IMR-90 (cell line): Measurements from ENCODE around the gene CLIC3. TPM values are rescaled to one million over a fixed set of nuclear protein-coding genes. Genes with fewer than 3 reads are reported as not detected.

Experiments
- ATAC-seq: fragments of 200-7000 bp; cut with Tn5 transposase; 2 replicates; pipeline ENCODE4 v1.9.1; 2020; ENCODE audit warnings: low read depth, mild to moderate bottlenecking, moderate library complexity
- BruUV-seq: library from RNA; stranded (reverse); fragments of 400-500 nt; replicated peaks from 2 replicates; lab custom pipeline; 2021; lab: Mats Ljungman, UMichigan
- CTCF ChIA-PET: fragments of 300-600 bp; formaldehyde crosslinking; extraction: SDS; loops from one replicate; lab custom pipeline; 2021; ENCODE audit warnings: antibody characterized with exemption; lab: Yijun Ruan, JAX
- POLR2A ChIA-PET: fragments of 300-600 bp; sonication (Branson Sonifier 250); formaldehyde crosslinking; loops from one replicate; lab custom pipeline; 2022; ENCODE audit warnings: antibody characterized with exemption; ENCODE audit not compliant: unreplicated experiment; lab: Charles Lee
- DNase-seq: peaks from one replicate; pipeline ENCODE4 v3.0.0; 2013
- H2AFZ ChIP-seq: replicated peaks from 2 replicates; pipeline ENCODE3; 2013; ENCODE audit warnings: low read length, mild to moderate bottlenecking; ENCODE audit not compliant: poor library complexity
- H2AK5ac ChIP-seq: 2 replicates; pipeline ENCODE4 v1.6.1; 2013; ENCODE audit warnings: low read depth, low read length, inconsistent platforms
- H2AK9ac ChIP-seq: replicated peaks from 2 replicates; pipeline ENCODE3; 2013; ENCODE audit warnings: mild to moderate bottlenecking, low read depth, low read length, moderate library complexity; ENCODE audit not compliant: poor library complexity
- H2BK120ac ChIP-seq: 2 replicates; pipeline ENCODE4 v1.6.1; 2013; ENCODE audit warnings: low read depth, low read length, inconsistent platforms
- H2BK15ac ChIP-seq: 3 replicates; pipeline ENCODE4 v1.6.1; 2013; ENCODE audit warnings: low read depth, low read length, inconsistent platforms
- H2BK20ac ChIP-seq: 2 replicates; pipeline ENCODE4 v1.6.1; 2013; ENCODE audit warnings: low read depth, mild to moderate bottlenecking, inconsistent platforms, low read length, moderate library complexity
- H2BK5ac ChIP-seq: 2 replicates; pipeline ENCODE4 v1.6.1; 2013; ENCODE audit warnings: mild to moderate bottlenecking, low read depth, low read length, inconsistent platforms; ENCODE audit not compliant: poor library complexity, severe bottlenecking
- H3K14ac ChIP-seq: replicated peaks from 2 replicates; pipeline ENCODE4 v1.6.1; 2013; ENCODE audit warnings: low read depth, low read length, inconsistent platforms
- H3K18ac ChIP-seq: 2 replicates; pipeline ENCODE4 v1.6.1; 2013; ENCODE audit warnings: low read depth, low read length, control low read depth
- H3K23ac ChIP-seq: 2 replicates; pipeline ENCODE4 v1.6.1; 2013; ENCODE audit warnings: low read depth, low read length, inconsistent platforms
- H3K27ac ChIP-seq: 2 replicates; pipeline ENCODE4 v1.5.1; 2013; ENCODE audit warnings: mild to moderate bottlenecking, control low read depth, low read length; ENCODE audit not compliant: insufficient read depth
- H3K27me3 ChIP-seq: 2 replicates; pipeline ENCODE4 v1.6.1; 2013; ENCODE audit warnings: low read length; ENCODE audit not compliant: control insufficient read depth, insufficient read depth
- H3K36me3 ChIP-seq: 2 replicates; pipeline ENCODE4 v1.6.1; 2013; ENCODE audit warnings: low read length, mixed read lengths; ENCODE audit not compliant: control insufficient read depth, insufficient read depth
- H3K4ac ChIP-seq: 2 replicates; pipeline ENCODE4 v1.6.1; 2013; ENCODE audit warnings: low read depth, low read length, inconsistent platforms
- H3K4me1 ChIP-seq: 2 replicates; pipeline ENCODE4 v1.6.1; 2013; ENCODE audit warnings: low read length, mixed read lengths; ENCODE audit not compliant: control insufficient read depth, insufficient read depth
- H3K4me2 ChIP-seq: 2 replicates; pipeline ENCODE4 v1.6.1; 2013; ENCODE audit warnings: low read depth, mild to moderate bottlenecking, control low read depth, low read length, moderate library complexity
- H3K4me3 ChIP-seq: 2 replicates; pipeline ENCODE4 v1.5.1; 2013; ENCODE audit warnings: low read depth, mild to moderate bottlenecking, control low read depth, low read length, moderate library complexity; ENCODE audit not compliant: insufficient read depth
- H3K56ac ChIP-seq: 2 replicates; pipeline ENCODE4 v1.6.1; 2013; ENCODE audit warnings: low read length, inconsistent platforms; ENCODE audit not compliant: insufficient read depth; ENCODE audit errors: extremely low read depth
- H3K79me1 ChIP-seq, 2 experiments: 2 replicates each; pipeline ENCODE4 v1.6.1; 2013; ENCODE audit warnings: low read length in 2 of 2, inconsistent platforms in 1 of 2, low read depth in 1 of 2
- H3K9ac ChIP-seq: 2 replicates; pipeline ENCODE4 v1.6.1; 2013; ENCODE audit warnings: low read depth, low read length, control low read depth
- H3K9me1 ChIP-seq: 2 replicates; pipeline ENCODE4 v1.6.1; 2013; ENCODE audit warnings: low read length, inconsistent platforms; ENCODE audit not compliant: insufficient read depth
- H3K9me3 ChIP-seq: 2 replicates; pipeline ENCODE4 v1.6.1; 2013; ENCODE audit warnings: low read length; ENCODE audit not compliant: control insufficient read depth, insufficient read depth
- H4K20me1 ChIP-seq: 2 replicates; pipeline ENCODE4 v1.6.1; 2013; ENCODE audit warnings: low read length, inconsistent platforms; ENCODE audit not compliant: insufficient read depth
- H4K5ac ChIP-seq: 2 replicates; pipeline ENCODE4 v1.6.1; 2013; ENCODE audit warnings: mild to moderate bottlenecking, low read depth, low read length, control low read depth
- H4K8ac ChIP-seq, 2 experiments: 2 replicates each; pipeline ENCODE4 v1.6.1; 2013; ENCODE audit warnings: low read depth in 2 of 2, low read length in 2 of 2, control low read depth in 1 of 2, inconsistent platforms in 1 of 2
- H4K91ac ChIP-seq: 2 replicates; pipeline ENCODE4 v1.6.1; 2013; ENCODE audit warnings: low read depth, low read length, inconsistent platforms; ENCODE audit not compliant: insufficient read depth
- NFE2L2 ChIP-seq: fragments of 150-350 bp; IDR thresholded peaks from 2 replicates; pipeline ENCODE4 v1.6.1; 2016; ENCODE audit warnings: low read depth, mild to moderate bottlenecking, low read length
- RCOR1 ChIP-seq: IDR thresholded peaks from 2 replicates; pipeline ENCODE4 v1.6.1; 2012; ENCODE audit warnings: mild to moderate bottlenecking, low read length, improper control_type of control experiment; ENCODE audit not compliant: insufficient replicate concordance
- WGBS, 2 experiments: methylation state at CpG; one replicate each; pipeline versions ENCODE4 v1.1.5 to v1.1.7; 2013; ENCODE audit warnings: missing lambda C conversion rate in 2 of 2; ENCODE audit not compliant: insufficient read length in 1 of 2; ENCODE audit errors: extremely low coverage in 2 of 2; 5-methylcytosine and 5-hydroxymethylcytosine counted together
- dilution Hi-C: fragments of 300-500 bp; cut with HindIII; formaldehyde crosslinking; loops from one replicate; pipeline ENCODE4 v1.14.3; 2018; ENCODE audit warnings: low sequenced_read_pairs; ENCODE audit not compliant: unreplicated experiment
- in situ Hi-C: fragments of 300-500 bp; cut with MboI; formaldehyde crosslinking; loops from 3 replicates; pipeline ENCODE4 v1.14.3; 2019; ENCODE audit warnings: low sequenced_read_pairs, inconsistent platforms, mixed read lengths
- intact Hi-C: fragments of 100-400 bp; cut with micrococcal nuclease; formaldehyde crosslinking; loops from 2 replicates; pipeline ENCODE4 v1.10.0; 2022
- polyA plus RNA-seq, 3 experiments: library from polyadenylated mRNA; depleted of rRNA; stranded (reverse); fragments of >200 nt; gene quantifications; 2 replicates each; pipeline ENCODE4 v1.2.3, GENCODE V29; 2012; ENCODE audit warnings: low replicate concordance in 1 of 3
- total RNA-seq: library from RNA; depleted of rRNA; stranded (reverse); fragments of >200 nt; gene quantifications from 2 replicates; pipeline ENCODE4 v1.2.3, GENCODE V29; 2012
- TF ChIP-seq, protein P1 (sequence below): fragments of 150-350 bp; IDR thresholded peaks from 2 replicates; pipeline ENCODE4 v1.6.1; 2017; ENCODE audit warnings: mild to moderate bottlenecking, antibody characterized with exemption, low read length, low read depth

The CLIC3 gene
- total and polyA plus RNA-seq, 2 of the 4 experiments (the other 2 are of a cell fraction): 0.18 to 1.7 TPM

GRCh38 chr9:136947028-136947891, 49.1 kb downstream of the CLIC3 start (continued):
- no peak for TF ChIP-seq NFE2L2

GRCh38 chr9:136946228-136947027, 49.9 kb downstream of the CLIC3 start:
- peak overlapping the region; percentile 16 for H2AK9ac ChIP-seq
- in situ Hi-C loops: no loop called here
- H4K20me1 ChIP-seq: peaks cover 14% of the 10 kb centered on the region
- no peaks in the 10 kb centered on the region for H3K9me3 ChIP-seq
- H3K9ac ChIP-seq: no peak overlapping the region
- DNase-seq: no peak
- H3K79me1 ChIP-seq: peaks cover 0 to 20% of the 10 kb centered on the region in 2 experiments; a peak in 3 of 4 replicates
- peaks cover 4% of the 10 kb centered on the region for H3K9me1 ChIP-seq
- H2BK15ac ChIP-seq: no peak overlapping the region
- no peak overlapping the region for H3K18ac ChIP-seq
- TF ChIP-seq, protein P1, sequence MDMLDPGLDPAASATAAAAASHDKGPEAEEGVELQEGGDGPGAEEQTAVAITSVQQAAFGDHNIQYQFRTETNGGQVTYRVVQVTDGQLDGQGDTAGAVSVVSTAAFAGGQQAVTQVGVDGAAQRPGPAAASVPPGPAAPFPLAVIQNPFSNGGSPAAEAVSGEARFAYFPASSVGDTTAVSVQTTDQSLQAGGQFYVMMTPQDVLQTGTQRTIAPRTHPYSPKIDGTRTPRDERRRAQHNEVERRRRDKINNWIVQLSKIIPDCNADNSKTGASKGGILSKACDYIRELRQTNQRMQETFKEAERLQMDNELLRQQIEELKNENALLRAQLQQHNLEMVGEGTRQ: no peak
- no peak for TF ChIP-seq RCOR1
- no peak overlapping the region for H2BK20ac ChIP-seq
- H4K8ac ChIP-seq: no peak overlapping the region
- H3K4me1 ChIP-seq: peaks cover 4% of the 10 kb centered on the region
- H3K27ac ChIP-seq: no peak overlapping the region
- no peak overlapping the region for H3K4me2 ChIP-seq
- H3K23ac ChIP-seq: no peak overlapping the region
- no peak overlapping the region for H3K4ac ChIP-seq
- no peak overlapping the region for H3K56ac ChIP-seq
- no peak overlapping the region for H4K5ac ChIP-seq
- 85% methylated on average over 4 of the region's 27 CpGs; no CpG with 5 or more reads in 1 of the 2 experiments for WGBS, 2 experiments
- intact Hi-C loops: no loop called here
- ATAC-seq: no peak
- CTCF ChIA-PET: interaction anchor here (2.0 kb wide), 1 partner anchor 89 kb away, joined by 27 read pairs; no protein-coding TSS in a partner anchor
- no peak overlapping the region for H4K91ac ChIP-seq
- H2AFZ ChIP-seq: no peak overlapping the region
- dilution Hi-C loops: no loop called here
- no TSS peak for BruUV-seq
- H2BK5ac ChIP-seq: no peak overlapping the region
- POLR2A ChIA-PET: no interaction called here
- H3K14ac ChIP-seq: no peak overlapping the region
- H3K4me3 ChIP-seq: no peak overlapping the region
- no peaks in the 10 kb centered on the region for H3K27me3 ChIP-seq
- H2AK5ac ChIP-seq: no peak overlapping the region
- H3K36me3 ChIP-seq: peaks cover 16% of the 10 kb centered on the region
- no peak overlapping the region for H2BK120ac ChIP-seq
